ENCODE data around the gene PPM1K. TPM values are rescaled to one million over a fixed set of nuclear protein-coding genes. Genes with fewer than 3 reads are reported as not detected.

Gene PPM1K
- polyA plus RNA-seq, 5 donors: 13.3 to 26.8 (median 20.9) TPM

DNA sequence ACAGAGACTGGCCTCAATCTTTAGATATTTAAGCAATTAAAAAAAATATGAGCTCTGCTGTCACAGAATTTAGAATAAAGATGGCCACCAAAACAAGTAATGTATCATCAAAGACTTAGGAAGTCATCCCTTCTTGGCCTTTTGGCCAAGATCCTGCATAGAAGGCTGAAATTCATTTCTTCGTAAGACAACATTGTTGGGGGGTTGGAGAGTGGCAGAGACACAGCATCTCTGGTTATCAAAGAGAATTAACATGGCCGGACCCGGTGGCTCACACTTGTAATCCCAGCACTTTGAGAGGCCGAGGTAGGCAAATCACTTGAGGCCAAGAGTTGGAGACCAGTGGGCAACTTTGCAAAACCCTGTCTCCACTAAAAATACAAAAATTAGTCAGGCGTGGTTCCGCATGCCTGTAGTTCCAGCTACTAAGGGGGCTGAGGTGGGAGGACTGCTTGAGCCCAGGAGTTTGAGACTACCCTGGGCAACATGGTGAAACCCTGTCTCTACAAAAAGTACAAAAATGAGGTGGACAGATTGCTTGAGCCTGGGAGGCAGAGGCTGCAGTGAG, 4.0 kb downstream of the PPM1K start:
- DNase-seq: no peak

DNA sequence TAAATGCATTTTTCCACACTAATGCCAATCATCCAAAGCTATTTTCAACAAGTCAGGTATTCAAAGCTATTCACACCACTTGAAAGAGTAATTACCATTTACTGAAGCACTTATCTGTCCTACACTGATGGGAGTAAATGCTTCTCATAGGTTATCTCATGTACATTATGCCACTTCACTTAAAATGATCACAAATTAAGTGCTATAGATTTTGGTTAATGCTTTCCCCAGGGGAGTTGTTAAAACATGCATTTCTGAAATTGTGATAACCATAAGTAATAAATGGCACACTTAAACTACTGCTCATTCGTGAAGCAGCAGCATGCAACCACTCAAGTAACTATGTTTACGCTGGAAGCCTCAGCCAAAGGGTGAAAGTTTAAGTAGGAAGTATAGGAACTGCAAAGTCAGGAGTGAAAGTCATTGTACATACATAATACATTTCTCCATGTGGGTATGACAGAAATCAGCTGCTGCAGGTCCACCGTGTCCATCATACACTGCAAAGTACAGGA, 6.6 kb downstream of the PPM1K start:
- no peak for DNase-seq

DNA sequence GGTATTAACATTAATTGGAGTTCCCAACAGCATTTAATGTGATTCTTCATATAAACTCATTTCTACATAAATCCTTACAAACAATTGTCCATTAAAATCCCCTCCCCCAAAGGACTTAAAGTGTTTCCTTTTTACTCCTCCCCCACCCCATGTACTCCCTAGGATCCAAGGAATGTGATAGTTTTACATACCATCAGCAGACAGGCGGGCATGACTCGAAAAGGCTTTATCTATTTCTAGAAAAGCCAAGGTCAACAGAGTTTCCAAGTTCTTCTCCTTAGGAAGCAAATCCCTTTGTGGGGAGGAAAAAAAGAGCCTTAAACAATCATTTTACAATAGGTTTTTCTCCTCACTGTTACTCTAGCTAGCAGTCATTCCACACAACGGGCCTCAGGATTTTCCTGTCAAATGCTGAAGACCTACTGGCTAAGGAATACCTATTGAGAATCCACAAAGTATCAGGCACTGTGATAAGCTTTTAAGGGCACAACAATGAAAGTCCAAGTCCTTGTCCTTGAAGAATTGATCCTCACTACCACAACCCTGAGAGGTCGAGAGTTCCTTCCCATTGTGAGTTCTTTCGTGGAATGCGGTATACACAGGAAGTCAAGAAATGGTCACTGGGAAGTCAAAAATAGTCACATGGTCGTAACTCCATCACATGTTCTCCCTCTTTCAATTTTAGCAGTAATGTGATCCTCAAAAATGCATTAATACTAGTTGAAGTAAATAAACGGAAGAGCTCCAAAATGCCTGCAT, 7.2 kb downstream of the PPM1K start:
- no peak for DNase-seq

DNA sequence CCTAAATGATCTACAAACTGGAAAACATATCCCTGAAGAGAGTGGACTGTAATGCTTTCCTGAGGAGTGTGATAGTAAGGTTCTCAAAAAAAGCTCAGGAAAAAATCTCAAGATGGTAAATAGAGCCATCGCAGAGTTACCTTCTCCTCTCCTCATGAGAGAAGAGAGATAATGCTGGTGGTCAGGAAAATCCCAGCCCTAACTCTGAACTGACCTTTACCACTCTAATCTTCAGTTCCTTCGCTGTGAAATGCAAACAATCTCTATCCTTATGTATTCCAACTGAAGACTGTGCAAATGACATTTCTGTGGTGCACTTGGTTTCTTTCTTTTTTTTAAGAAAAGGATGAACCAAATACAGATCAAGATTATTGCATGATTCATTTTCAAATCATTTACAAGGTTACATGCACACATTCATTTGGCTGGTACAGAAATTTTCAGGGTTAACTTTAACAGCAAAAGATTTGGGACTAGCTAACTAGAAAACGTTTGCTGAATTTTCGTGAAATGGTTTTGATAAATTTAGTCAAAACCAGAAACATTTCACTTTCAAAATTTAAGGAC, 8.3 kb downstream of the PPM1K start:
- no peak for DNase-seq

DNA sequence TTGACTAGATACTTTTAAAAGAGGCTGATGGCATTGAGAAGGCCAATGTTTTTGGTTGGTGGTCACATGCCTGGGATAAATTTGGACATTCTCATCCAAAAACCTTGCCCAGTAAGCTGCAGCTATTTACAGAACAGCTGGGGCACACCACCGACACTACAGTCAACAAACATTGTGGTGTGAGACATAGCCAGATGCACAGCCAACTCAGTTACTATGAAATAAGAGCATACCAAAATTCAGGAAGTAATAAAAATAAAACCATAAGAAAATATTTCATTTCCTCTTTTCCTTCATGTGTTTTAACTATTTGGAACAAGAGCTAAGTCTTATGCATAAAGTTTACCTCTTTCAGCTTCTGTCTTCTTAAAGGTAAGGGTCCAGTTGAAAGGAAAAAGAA, 8.8 kb downstream of the PPM1K start:
- DNase-seq: no peak

DNA sequence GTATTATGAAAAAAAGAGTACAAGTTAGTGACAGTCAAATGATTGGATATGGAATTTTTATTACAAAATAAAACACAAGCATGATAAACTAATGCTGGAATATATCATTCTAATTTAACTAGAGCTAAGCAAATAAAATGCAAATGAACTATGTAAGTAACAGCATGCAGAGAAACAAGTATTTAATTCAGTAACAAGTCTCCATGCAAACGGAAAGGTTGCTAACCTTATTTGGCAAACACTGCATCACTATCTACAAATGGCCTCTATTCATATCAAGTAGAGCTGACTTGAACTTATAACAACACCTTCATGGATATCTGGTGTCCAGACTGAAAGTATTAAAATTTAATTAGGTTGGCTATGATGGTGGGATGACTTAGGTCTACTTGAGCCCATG, 15.4 kb downstream of the PPM1K start:
- no peak for DNase-seq

DNA sequence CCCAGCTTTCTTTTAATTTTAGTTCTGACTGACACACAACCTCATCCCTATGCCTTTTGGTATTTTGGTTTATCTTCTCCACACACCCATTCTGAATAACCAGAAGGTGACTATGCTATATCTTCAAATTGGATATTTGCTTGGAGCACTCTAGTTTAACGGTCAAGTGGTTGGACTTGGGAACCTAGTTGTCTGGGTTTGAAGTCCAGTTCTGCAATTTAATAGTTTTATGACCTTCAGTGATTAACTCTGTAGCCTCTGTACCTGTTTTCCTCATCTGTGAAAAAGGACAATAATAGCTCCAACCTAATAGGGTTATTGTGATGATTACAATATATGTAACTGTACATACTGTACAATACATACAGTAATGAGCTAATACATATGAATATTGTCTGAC, 20.0 kb downstream of the PPM1K start:
- no peak for DNase-seq

DNA sequence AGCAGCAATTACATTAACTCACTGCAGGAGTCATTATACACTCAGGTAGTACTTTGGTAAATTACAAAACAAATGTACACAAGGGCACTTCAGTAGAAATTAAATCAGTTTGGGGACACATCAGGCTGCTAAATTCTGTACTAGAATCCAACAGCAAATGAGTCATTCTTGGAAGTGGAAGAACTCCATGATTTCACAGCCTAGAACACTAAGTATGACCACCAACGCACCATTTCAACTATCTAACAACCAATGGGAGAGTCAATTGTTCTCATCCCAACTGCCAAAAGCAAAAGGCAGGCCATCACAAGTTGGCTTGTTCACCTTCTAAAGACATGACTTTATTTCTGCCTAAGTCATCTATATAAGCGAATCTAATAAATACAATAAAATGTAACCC, 26.6 kb downstream of the PPM1K start:
- no peak for DNase-seq

DNA sequence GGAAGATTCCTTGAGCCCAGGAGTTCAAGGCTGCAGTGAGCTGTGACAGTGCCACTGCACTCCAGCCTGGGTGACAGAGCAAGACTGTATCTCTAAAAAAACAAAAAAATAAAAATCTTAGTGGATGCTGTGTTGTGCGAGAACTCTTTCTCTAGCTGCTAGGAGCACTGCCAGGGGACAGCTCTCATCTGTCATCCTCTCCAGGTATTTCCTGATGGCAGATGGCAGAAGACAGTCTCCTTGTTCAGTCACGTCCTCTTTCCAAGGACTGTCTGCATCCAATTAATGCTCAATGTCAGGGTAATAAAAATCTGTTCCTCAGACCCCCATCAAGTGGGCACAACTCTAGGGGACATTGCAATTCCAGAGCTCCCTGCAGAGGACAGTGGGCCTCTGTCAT, 29.2 kb downstream of the PPM1K start:
- no peak for DNase-seq

DNA sequence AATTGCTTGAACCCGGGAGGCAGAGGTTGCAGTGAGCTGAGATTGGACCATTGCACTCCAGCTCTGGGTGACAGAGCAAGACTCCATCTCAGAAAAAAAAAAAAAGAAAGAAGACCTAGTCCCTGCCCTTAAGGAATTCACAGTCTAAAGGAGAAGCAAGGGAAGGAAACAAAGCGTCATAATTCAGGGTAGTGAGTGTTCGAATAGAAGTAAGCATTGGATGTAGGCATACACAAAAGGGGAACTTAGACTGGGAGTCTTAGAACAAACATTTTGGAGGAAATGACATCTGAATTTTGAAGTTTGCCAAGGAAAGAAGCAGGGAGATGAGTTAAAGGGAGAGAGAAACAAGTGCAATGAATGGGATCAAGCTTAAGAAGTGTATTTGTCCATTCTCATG, 32.4 kb downstream of the PPM1K start:
- DNase-seq: no peak

DNA sequence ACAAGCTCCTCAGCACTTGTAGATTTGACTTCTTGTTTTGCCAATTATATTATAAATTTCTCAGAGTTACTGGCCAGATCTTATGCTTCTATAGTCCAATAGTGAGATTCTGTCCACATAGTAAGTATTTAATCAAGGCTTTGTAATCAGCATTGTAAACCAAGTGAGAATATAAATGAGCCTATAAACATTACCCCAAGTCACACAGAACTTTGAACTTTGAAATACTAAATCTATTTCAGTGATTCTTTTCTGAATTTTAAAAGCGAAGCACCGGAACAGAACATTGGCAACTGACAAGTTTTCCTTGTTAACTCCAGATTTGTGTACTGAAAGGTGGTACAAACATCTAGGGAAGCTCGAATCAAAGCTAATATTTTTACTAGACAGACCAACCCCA, 37.2 kb downstream of the PPM1K start:
- no peak for DNase-seq

DNA sequence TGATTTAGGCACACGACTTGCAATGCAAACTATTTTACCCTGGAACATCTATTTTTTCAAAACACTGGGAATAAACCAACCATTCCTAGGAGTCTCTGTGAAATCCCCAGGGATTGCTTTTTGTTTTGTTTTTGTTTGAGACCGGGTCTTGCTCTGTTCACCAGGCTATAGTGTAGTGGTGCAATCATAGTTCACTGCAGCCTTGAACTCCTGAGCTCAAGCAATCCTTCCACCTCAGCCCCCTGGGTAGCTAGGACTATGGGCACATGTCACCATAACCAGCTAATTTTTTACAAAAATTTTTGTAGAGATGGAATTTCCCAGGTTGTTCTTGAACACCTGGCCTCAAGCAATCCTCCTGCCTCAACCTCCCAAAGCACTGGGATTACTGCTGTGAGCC, 37.8 kb downstream of the PPM1K start:
- DNase-seq: no peak

DNA sequence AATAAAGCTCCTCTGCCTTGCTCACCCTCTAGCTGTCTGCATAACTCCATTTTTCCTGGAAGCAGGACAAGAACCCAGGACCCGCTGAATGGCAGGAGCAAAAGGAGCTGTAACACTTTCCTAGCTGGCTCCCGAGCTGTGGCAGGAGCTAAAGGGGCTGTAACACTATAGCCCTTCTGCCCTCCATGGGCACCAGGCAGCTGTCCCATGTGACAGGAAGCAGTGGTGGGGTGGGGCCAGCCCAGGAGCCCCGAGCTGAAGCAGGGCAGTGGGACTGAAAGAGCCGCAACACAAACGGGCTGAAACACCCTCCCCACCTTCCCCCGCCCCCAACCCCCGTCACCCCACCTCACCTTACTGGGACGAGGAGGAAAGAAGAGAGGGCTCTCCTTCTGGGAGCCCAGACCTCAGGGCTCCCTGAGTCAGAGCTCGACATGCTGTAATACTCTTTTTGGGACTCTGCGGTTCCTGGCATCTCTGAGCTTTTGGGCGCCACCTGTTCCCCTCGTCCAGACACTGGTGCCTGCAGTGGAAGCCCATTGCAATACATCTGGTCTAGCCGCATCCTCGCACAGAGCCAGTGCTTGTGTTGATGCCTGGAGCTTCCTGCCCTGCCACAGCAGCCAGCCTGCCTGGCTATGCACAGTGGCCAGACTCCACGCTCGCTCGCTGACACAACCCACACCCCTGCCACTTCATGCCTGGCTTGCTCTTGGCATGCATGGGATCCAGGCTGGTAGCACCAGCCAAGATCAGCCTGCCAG, 39.4 kb downstream of the PPM1K start:
- DNase-seq: no peak

DNA sequence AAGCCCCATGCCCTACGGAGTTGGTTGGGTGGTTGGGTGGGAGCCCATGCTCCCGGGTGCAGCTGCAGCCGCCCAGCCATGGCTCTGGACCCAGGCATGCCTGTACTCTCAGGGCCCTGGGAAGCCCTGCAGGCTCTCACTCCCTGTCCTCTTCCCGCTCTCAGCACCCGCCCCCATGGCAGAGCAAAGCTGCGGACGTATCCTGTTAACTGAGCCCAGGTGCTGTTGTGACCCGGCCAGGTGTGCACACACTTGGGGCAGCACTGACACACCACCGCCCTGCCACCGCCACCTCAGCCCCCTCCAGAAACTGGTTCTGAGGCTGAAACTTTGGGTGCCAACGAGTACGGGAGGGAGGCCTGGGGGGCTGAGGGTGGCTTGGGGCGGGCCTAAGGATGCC, 40.3 kb downstream of the PPM1K start:
- DNase-seq: no peak

DNA sequence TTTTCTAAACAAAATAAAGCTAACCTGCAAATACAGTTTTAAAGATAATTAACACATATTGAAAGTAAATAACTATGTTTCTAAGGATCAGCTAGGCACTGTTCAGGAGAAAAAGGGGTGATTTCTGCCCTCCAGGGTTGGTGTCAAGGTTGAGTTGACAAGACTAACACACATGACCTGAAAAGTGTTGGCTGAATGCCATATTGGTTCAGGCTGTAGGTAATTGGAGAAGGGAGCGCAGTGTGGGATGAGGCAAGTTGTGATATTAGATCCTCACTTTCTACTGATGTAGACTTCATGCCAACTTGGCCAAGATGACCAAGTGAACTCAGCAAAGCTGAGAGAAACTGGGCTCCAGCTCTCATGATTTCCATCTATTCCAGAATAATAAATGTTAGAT, 42.2 kb downstream of the PPM1K start:
- no peak for DNase-seq

DNA sequence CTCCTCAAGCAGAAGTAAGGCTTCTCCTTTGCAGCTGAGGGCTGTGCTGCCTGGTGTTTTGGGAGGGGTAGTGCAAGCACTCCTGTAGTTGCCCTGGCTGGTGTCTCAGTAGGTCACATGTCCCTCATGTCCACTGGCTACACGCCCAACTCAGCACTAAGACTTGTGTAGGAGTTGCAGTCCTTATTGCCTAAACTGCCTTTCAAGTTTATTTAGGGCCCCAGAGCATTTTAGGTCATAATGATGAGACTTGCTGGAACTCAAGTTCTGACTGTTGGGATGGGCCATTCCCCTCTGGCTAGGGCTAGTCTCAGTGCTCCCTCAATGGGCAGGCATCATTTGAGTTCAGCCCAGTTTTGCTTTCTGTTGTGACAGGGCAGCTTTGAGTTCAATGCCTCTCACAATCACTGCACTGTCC, 44.1 kb downstream of the PPM1K start:
- DNase-seq: no peak

DNA sequence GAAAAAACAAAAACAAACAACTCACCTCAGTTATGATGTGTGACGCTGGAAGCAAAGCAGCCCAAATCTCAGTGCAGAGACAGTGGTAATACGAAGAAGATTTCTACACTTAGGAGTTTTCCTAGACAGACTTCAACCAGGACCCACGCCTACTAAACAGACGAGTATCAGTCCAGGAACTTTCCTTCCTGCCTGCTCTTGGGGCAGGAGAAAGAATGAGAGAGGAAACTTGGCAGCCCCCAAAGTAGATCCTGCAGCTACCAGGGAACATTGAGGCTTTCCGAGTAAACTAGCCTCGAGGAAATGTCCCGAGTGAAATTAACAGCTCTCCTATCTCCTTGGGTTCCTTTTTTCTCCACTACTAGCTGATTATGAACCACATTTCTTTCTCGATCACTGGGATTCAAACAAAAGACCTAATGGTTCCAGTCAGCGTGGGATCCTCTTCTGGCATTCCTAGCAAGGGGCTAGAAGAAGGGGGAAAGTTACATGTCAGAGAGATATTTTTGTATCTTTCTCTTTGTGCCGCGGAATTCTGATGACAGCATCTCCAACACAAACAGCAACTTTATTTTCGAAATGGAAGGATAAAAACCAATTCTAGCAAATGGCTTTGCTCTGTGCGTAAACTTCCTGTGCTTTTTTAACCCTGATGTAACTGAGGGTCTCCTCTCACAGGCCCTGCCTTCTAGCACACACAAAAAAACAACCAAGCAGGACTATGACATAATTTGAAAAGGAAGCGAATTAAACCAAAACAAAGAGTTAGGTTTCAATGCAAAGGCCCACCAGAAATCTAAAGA, 53.2 kb downstream of the PPM1K start:
- DNase-seq: peak; percentile 61 to 66

DNA sequence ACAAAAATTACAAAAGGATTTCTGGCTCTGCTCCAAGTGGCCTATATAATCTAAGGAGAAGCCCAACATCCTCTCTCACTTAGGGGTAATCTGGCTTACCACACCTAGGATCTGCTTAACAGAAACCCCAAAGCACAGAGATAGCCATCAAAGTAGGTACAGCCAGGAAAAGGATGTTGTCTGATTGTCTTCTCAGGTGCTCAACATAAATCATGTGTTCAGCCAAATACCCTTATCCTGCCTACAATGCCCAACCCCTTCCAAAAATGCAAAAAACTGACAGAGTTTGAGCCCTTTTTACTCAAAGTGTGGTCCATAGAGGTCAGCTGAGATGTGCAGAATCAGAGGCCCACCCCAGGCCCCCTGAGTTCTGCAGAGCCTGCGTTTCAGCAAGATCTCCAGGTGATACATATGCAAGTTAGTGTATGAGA, 53.9 kb downstream of the PPM1K start:
- no peak for DNase-seq

DNA sequence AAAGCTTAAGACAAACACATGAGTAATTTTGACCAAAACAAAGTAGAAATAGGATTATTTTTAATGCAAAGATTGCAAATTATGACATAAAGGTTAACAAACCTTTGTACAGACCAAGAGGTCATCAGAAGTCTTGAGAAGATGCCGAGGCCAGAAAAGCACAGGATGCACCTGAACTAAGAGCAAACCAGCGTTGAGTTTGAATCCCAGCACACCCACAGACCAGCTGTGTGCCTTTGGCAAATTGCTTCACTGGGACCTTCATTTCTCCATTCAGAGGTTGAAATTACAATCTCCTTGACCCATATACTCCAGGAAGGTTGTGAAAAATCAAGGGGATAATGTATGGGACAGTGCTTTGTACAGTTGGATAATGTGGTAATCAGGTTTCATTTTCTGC, 56.6 kb downstream of the PPM1K start:
- no peak for DNase-seq

DNA sequence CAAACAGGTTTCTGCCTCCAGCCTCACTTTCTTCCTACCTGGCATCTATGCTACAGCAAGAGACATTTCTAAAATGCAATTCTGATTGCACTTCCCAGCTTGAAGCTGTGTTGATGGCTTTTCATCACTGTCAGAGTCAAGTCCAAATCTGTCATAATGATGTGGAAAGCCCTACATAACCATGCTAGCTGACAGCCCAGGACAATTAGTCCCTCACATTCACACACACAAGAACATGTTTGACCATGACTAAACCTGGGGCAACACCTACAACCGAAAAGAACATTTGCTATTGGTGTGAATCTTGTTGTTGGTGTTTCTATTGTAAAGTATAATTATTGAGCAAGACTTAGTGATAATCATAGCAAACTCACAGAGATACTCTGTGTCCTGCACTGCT, 58.2 kb downstream of the PPM1K start:
- DNase-seq: no peak

DNA sequence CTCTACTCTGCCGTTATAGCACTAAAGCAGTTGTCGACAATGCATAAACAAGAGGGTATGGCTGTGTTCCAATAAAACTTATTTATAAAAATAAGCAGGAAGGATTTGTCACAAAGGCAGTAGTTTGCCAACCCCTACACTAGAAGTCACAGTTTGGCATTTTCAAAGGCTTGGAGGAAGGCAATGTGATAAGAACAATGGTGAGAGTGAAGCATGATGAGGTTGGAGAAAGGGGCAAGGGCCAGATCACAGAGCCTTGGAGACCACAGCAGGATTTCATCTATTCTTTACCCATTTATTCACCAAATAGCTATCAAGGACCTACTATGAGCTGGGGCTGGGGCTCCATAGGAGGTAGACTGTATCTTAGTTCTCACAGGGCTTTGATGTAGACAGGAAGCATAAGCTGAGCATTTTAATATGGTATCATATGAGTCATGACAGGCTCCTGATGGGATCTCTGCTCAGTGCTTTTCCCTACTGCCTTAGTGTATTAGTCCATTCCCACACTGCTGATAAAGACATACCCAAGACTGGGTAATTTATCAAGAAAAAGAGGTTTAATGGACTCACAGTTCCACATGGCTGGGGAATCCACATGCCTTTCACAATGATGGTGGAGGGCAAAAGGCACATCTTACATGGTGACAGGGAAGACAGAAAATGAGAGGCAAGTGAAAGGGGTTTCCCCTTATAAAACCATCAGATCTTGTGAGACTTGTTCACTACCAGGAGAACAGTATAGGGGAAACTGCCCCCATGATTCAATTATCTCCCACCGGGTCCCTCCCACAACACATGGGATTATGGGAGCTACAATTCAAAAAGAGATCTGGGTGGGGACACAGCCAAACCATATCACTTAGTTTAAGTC, 58.9 kb downstream of the PPM1K start:
- peak; percentile 36 to 60 for DNase-seq
